ENCODE data around the gene ASPSCR1. TPM values are rescaled to one million over a fixed set of nuclear protein-coding genes. Genes with fewer than 3 reads are reported as not detected.

Gene ASPSCR1
- total RNA-seq, 1 donor from 2014 or later = 50.0 TPM

GRCh38 chr17:81958633-81959342, 18.6 kb upstream of the ASPSCR1 start:
- H3K36me3 Mint-ChIP-seq (ENCODE audit: low read depth) = no peaks in the 10 kb centered on the region
- POLR2A ChIA-PET = interaction anchor here (0.6 to 1.4 kb wide), 9 partner anchors 8 to 758 kb away, joined by 3 to 11 read pairs (median 4); partner anchors contain the start of genes ASPSCR1, CENPX, DCXR and FN3KRP
- no peak for TF ChIP-seq CTCF (IDR thresholded peaks at IDR 0.05)
- DNase-seq (no peak), ATAC-seq (ENCODE audit: low read depth) (no peak)
- peaks cover 4% of the 10 kb centered on the region for H3K4me1 Mint-ChIP-seq
- H3K27me3 Mint-ChIP-seq = peaks cover 18% of the 10 kb centered on the region
- CTCF ChIA-PET = interaction anchor here (0.6 to 2.0 kb wide), 25 partner anchors 9 to 440 kb away, joined by 3 to 59 read pairs (median 4); partner anchors contain the start of genes ASPSCR1, CENPX, DCXR and LRRC45
- intact Hi-C loops (cut with micrococcal nuclease) = loop anchor here (1.0 kb wide), 2 partner anchors 63 to 195 kb away; no protein-coding TSS in a partner anchor
- H3K9me3 Mint-ChIP-seq = no peaks in the 10 kb centered on the region
- H3K4me3 Mint-ChIP-seq = peak overlapping the region; percentile 46
- H3K27ac Mint-ChIP-seq = no peak overlapping the region

- CTCF ChIA-PET = interaction anchor here (0.5 to 2.0 kb wide), 27 partner anchors 8 to 440 kb away, joined by 3 to 59 read pairs (median 4); partner anchors contain the start of genes ASPSCR1, CENPX, DCXR and GPS1
Observed at GRCh38 chr17:81959362-81960129, 17.9 kb upstream of the ASPSCR1 start.

GRCh38 chr17:81960130-81960958, 17.1 kb upstream of the ASPSCR1 start:
- peaks cover 25% of the 10 kb centered on the region for H3K27me3 Mint-ChIP-seq
- no peak overlapping the region for H3K4me3 Mint-ChIP-seq
- H3K27ac Mint-ChIP-seq = no peak overlapping the region
- intact Hi-C loops (cut with micrococcal nuclease) = loop anchor here (5.0 kb wide), 1 partner anchor 137 kb away; the partner anchor contains the start of gene FASN
- POLR2A ChIA-PET = interaction anchor here (0.5 to 1.4 kb wide), 9 partner anchors 8 to 138 kb away, joined by 3 to 11 read pairs (median 3); partner anchors contain the start of genes CENPX and DCXR
- H3K4me1 Mint-ChIP-seq = peaks cover 4% of the 10 kb centered on the region
- no peak for ATAC-seq (ENCODE audit: low read depth)
- peak; percentile 32 for DNase-seq
- CTCF ChIA-PET = interaction anchor here (0.5 to 2.0 kb wide), 21 partner anchors 7 to 246 kb away, joined by 3 to 59 read pairs (median 5); partner anchors contain the start of genes ASPSCR1, CENPX, DCXR and GPS1
- no peaks in the 10 kb centered on the region for H3K36me3 Mint-ChIP-seq (ENCODE audit: low read depth)
- no peak for TF ChIP-seq CTCF (IDR thresholded peaks at IDR 0.05)
- no peaks in the 10 kb centered on the region for H3K9me3 Mint-ChIP-seq

More at GRCh38 chr17:81959362-81960129, 17.9 kb upstream of the ASPSCR1 start:
- peaks cover 4% of the 10 kb centered on the region for H3K4me1 Mint-ChIP-seq
- POLR2A ChIA-PET = interaction anchor here (0.6 to 1.4 kb wide), 10 partner anchors 8 to 757 kb away, joined by 3 to 11 read pairs (median 4); partner anchors contain the start of genes ASPSCR1, CENPX, DCXR and FN3KRP
- no peak overlapping the region for H3K4me3 Mint-ChIP-seq
- ATAC-seq (ENCODE audit: low read depth) = peak; percentile 95
- peaks cover 25% of the 10 kb centered on the region for H3K27me3 Mint-ChIP-seq
- H3K9me3 Mint-ChIP-seq = no peaks in the 10 kb centered on the region
- DNase-seq = peak; percentile 90
- intact Hi-C loops (cut with micrococcal nuclease) = loop anchor here (1.0 to 5.0 kb wide), 3 partner anchors 62 to 194 kb away; partner anchors contain the start of gene FASN
- TF ChIP-seq CTCF (IDR thresholded peaks at IDR 0.05) = peak; percentile 20
- no peak overlapping the region for H3K27ac Mint-ChIP-seq
- H3K36me3 Mint-ChIP-seq (ENCODE audit: low read depth) = no peaks in the 10 kb centered on the region

- Mint-ChIP-seq H3K9me3 (no peaks in the 10 kb centered on the region), H3K27me3 (peaks cover 25% of the 10 kb centered on the region), H3K27ac (no peak within 1 kb of the TSS), H3K4me1 (peaks cover 5% of the 10 kb centered on the region), H3K36me3 (ENCODE audit: low read depth) (no peaks in the 10 kb centered on the region), H3K4me3 (no peak within 1 kb of the TSS)
- ChIA-PET CTCF (interaction anchor here (0.8 kb wide), 1 partner anchor 59 kb away, joined by 3 read pairs; no protein-coding TSS in a partner anchor), POLR2A (interaction anchor here (0.5 to 1.4 kb wide), 3 partner anchors 23 to 105 kb away, joined by 3 to 4 read pairs (median 3); no protein-coding TSS in a partner anchor)
- ATAC-seq (ENCODE audit: low read depth) (peak; percentile 35), DNase-seq (no peak)
- intact Hi-C loops (cut with micrococcal nuclease) = loop anchor here (5.0 kb wide), 1 partner anchor 136 kb away; the partner anchor contains the start of gene FASN
- no peak for TF ChIP-seq CTCF (IDR thresholded peaks at IDR 0.05)
Observed at GRCh38 chr17:81961087-81961511, 16.3 kb upstream of the ASPSCR1 start, which contains the start of gene NOTUM. Gene NOTUM (minus strand): TSS chr17:81961187. CDS start chr17:81960909, 278 bp downstream.

Measured in activated B cell treated with CpG ODN at 0.5 μM for 24 hours (primary cell).